K562 (cell line): ENCODE results near the gene CDKN2B-AS1.

Experiments used
- ATF2 ChIP-seq: sonication (generic); formaldehyde crosslinking; IDR thresholded peaks from 2 replicates; pipeline ENCODE4 v1.8.1; 2022; ENCODE audit warnings: missing genetic modification reagents
- ELF1 ChIP-seq: fragments of 200-800 bp; sonication (Bioruptor generic); IDR thresholded peaks from 2 replicates; pipeline ENCODE4 v1.6.1; 2016; ENCODE audit warnings: missing genetic modification characterization, missing compliant biosample characterization
- EZH2 ChIP-seq: IDR thresholded peaks from 2 replicates; pipeline ENCODE4 v1.6.1; 2012; ENCODE audit warnings: low read depth, mild to moderate bottlenecking, inconsistent platforms, low read length, borderline replicate concordance
- FOSL1 ChIP-seq: fragments of 200-800 bp; sonication (Bioruptor generic); conservative IDR thresholded peaks from 2 replicates; pipeline ENCODE4 v1.6.1; 2016; ENCODE audit warnings: missing genetic modification characterization, missing compliant biosample characterization
- MTA3 ChIP-seq: fragments of 450-650 bp; formaldehyde crosslinking; IDR thresholded peaks from 2 replicates; pipeline ENCODE4 v1.6.1; 2017; ENCODE audit warnings: mild to moderate bottlenecking, borderline replicate concordance
- RBM34 ChIP-seq: fragments of 200-400 bp; formaldehyde crosslinking; IDR thresholded peaks from 2 replicates; pipeline ENCODE4 v1.6.1; 2018; ENCODE audit warnings: low read length, borderline replicate concordance; ENCODE audit not compliant: insufficient read depth
- SREBF2 ChIP-seq: sonication (generic); formaldehyde crosslinking; IDR thresholded peaks from 2 replicates; pipeline ENCODE4 v1.4.0; 2020; ENCODE audit warnings: mild to moderate bottlenecking, missing genetic modification reagents
- ZFPM2 ChIP-seq: fragments of 250-450 bp; sonication (Bioruptor Pico); IDR thresholded peaks from 2 replicates; pipeline ENCODE4 v1.5.1; 2022; ENCODE audit warnings: mild to moderate bottlenecking
- ZNF584 ChIP-seq: fragments of 200-800 bp; sonication (Bioruptor generic); IDR thresholded peaks from 2 replicates; pipeline ENCODE4 v1.6.1; 2016; ENCODE audit warnings: low read depth, mild to moderate bottlenecking, missing genetic modification characterization, missing compliant biosample characterization
- ZNF609 ChIP-seq: sonication (generic); formaldehyde crosslinking; IDR thresholded peaks from 2 replicates; pipeline ENCODE4 v1.8.1; 2023; ENCODE audit warnings: missing genetic modification reagents, mild to moderate bottlenecking, borderline replicate concordance
- ZNF668 ChIP-seq: fragments of 250-450 bp; sonication (Bioruptor Pico); IDR thresholded peaks from 2 replicates; pipeline ENCODE4 v1.8.0; 2022; ENCODE audit warnings: mild to moderate bottlenecking, inconsistent platforms
- TF ChIP-seq, protein P1 (sequence below), 3 experiments: IDR thresholded peaks in 2 of 3; conservative IDR thresholded peaks in 1 of 3; 2 replicates each; pipeline ENCODE4 v1.5.1; 2011 to 2012; ENCODE audit warnings: low read length in 3 of 3, mild to moderate bottlenecking in 3 of 3, control low read depth in 2 of 3, improper control_type of control experiment in 1 of 3, inconsistent platforms in 1 of 3, low read depth in 1 of 3, mixed read lengths in 1 of 3, moderate library complexity in 1 of 3; ENCODE audit not compliant: insufficient read depth in 2 of 3
- TF ChIP-seq, protein P2 (sequence below): sonication (generic); formaldehyde crosslinking; IDR thresholded peaks from 2 replicates; pipeline ENCODE4 v1.8.0; 2022; ENCODE audit warnings: mild to moderate bottlenecking, low read depth, missing genetic modification reagents

DNA sequence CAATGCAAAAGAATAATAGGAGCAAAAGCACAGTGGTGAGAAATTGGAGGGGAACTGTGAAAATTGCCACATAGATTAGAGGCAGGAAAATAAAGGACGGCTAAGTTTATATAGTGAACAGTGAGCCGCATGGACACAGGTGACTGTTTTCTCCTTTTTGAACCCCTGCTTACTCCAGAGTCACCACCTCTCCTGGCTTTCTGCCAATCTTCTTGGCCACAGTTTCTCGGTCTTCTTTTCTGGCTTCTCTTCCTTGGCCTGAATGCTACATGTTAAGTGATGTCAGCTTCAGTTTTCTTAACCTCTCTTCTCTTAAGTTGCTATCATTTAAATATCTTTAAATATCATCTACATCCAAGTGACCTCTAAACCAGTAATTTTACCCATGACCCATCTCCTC is 61.8 kb downstream of the CDKN2B-AS1 start:
- TF ChIP-seq ZFPM2 (CRISPR knock-in tag) (no peak), FOSL1 (tag) (no peak), MTA3 (no peak), ELF1 (tag) (no peak), ATF2 (CRISPR knock-in tag) (no peak), SREBF2 (CRISPR knock-in tag) (no peak), ZNF609 (CRISPR knock-in tag) (no peak), EZH2 (no peak), RBM34 (no peak), ZNF584 (CRISPR knock-in tag) (no peak), ZNF668 (CRISPR knock-in tag) (no peak)
- TF ChIP-seq, protein P1, sequence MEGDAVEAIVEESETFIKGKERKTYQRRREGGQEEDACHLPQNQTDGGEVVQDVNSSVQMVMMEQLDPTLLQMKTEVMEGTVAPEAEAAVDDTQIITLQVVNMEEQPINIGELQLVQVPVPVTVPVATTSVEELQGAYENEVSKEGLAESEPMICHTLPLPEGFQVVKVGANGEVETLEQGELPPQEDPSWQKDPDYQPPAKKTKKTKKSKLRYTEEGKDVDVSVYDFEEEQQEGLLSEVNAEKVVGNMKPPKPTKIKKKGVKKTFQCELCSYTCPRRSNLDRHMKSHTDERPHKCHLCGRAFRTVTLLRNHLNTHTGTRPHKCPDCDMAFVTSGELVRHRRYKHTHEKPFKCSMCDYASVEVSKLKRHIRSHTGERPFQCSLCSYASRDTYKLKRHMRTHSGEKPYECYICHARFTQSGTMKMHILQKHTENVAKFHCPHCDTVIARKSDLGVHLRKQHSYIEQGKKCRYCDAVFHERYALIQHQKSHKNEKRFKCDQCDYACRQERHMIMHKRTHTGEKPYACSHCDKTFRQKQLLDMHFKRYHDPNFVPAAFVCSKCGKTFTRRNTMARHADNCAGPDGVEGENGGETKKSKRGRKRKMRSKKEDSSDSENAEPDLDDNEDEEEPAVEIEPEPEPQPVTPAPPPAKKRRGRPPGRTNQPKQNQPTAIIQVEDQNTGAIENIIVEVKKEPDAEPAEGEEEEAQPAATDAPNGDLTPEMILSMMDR (IDR thresholded peaks at IDR 0.05 in 2 of 3, conservative IDR thresholded peaks at IDR 0.05 in 1 of 3; ENCODE audit: insufficient read depth in 2 of 3, low read depth in 1 of 3, low read length in 3 of 3): no peak
- TF ChIP-seq, protein P2, sequence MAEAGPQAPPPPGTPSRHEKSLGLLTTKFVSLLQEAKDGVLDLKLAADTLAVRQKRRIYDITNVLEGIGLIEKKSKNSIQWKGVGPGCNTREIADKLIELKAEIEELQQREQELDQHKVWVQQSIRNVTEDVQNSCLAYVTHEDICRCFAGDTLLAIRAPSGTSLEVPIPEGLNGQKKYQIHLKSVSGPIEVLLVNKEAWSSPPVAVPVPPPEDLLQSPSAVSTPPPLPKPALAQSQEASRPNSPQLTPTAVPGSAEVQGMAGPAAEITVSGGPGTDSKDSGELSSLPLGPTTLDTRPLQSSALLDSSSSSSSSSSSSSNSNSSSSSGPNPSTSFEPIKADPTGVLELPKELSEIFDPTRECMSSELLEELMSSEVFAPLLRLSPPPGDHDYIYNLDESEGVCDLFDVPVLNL (CRISPR knock-in tag): no peak
